ENCODE results near the gene RPN2.
A peak's percentile ranks its signal among the peaks of the same experiment; 100 is the strongest.

RPN2 gene

GRCh38 chr20:37185686-37186085 is 6.6 kb downstream of the RPN2 start:
- DNase-seq (ENCODE audit: low spot score) = no peak

GRCh38 chr20:37188787-37189186 is 9.7 kb downstream of the RPN2 start:
- no peak for DNase-seq (ENCODE audit: low spot score)

GRCh38 chr20:37189416-37190016 is 10.4 kb downstream of the RPN2 start:
- no peak for DNase-seq (ENCODE audit: low spot score)

DNA sequence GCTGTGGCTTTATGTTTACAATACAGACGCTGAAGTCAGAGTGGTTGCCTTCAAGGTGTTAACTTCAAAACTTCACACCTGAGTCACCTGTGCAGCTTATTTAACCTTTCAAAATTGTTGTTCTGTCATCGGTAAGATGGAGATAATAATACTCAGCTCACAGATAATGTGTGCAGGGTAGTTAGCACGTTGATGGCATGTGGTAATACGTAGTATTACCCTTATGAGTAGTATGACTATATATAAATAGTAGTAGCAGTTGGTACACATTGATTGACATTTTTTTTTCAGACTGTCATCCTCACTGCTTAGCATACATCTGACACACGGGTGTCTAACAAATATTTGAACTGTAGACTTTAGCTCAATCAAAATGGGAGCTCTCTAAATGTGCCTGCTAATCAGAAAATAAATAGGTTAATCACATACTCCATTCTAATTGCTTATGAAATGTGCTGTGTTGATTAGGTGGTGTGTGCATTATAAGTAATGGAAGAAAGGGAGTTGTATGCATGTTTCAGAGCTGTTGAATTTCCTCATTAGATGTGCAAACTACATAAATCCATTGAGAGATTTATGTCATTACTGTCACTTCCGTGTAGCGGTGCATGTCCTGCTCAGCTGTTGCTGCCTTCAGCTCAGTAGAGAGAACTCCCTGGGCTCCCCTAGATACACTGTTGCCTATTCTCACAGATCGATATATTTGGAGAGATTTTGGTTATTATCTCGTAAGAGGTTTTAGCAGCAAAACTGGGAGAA is 11.4 kb downstream of the RPN2 start:
- DNase-seq (ENCODE audit: low spot score) = no peak

- peak; percentile 96 for DNase-seq (ENCODE audit: low spot score)
Measured at GRCh38 chr20:37192137-37192854, 13.2 kb downstream of the RPN2 start.

GRCh38 chr20:37193226-37193625 is 14.1 kb downstream of the RPN2 start:
- DNase-seq (ENCODE audit: low spot score) = peak; percentile 63

GRCh38 chr20:37193821-37194220 is 14.7 kb downstream of the RPN2 start:
- DNase-seq (ENCODE audit: low spot score) = no peak

DNA sequence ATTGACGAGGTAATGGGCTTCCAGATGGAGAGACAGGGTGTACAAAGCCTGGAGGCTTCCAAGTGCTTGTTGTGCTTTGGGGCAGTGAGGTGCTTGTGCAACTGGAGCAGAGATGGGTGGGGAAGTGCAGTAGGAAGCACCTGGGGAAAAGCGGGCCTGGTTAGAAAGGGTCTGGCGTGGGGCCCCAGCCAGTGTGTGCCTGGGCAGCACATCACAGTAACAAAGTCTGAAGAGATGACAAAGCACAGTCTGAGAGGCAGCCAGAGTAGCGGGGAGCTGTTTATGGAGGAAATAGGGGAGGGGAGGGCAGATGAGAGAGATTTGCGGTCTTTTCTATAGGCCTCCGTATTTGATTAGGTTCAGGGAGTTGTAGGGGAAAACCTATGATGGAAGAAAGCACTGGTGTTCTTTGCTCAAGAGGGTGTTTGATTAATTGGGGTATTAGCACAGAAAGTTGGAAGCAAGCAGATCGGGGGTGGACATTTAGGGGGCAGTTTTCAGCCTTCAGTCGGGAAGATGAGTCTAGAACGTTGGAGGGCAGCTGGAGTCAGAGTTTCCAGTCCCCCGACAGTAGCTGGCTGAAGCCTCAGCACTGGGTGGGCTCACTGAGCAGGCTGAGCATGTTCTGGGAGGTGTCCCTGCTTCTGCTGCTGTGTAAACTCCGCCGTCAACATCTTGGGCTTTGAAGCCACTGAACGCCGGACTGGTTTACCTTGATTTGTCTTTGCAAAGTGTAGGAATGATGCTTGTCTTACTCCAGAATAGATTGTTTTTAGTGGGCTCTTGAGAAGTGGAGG is 15.7 kb downstream of the RPN2 start:
- DNase-seq (ENCODE audit: low spot score) = no peak

- DNase-seq (ENCODE audit: low spot score) = no peak
Measured at GRCh38 chr20:37198932-37199660, 20.0 kb downstream of the RPN2 start.

DNA sequence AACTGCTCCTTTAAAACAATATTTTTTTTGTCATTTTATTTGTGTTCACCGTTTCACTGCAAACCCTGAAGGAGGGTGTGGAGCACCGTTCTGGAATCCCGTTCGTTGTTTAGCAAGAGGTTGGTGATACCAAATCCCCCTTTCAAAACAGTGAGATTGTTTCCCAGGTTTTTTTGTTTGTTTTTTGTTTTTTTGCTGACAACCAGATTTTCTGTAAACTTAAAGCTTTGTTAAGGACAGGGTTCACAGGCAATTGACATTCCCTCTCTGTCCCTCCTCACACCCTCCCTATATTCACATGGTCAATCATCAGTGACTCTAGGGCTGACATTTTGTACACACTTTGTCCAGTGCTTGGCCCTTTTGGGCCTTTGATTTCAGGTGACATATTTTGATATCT is 21.2 kb downstream of the RPN2 start:
- no peak for DNase-seq (ENCODE audit: low spot score)

GRCh38 chr20:37200926-37201826 is 22.0 kb downstream of the RPN2 start:
- no peak for DNase-seq (ENCODE audit: low spot score)

DNA sequence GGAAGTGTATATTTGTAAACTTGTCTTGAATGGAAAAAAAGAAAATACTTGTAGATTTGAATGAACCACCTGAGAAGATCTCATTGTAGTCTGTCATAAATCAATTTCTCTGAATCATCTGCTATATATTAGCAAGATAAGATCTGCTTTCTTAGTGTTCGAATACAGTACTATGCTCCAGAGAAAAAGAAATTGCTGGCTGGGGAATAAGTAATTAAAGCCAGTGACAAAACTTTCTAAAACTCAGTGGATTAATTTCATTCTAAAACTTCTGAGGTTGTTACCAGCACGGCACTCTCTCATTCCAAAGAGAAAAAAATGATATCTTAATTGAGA is 22.7 kb downstream of the RPN2 start:
- no peak for DNase-seq (ENCODE audit: low spot score)

- DNase-seq (ENCODE audit: low spot score) = no peak
Measured at GRCh38 chr20:37202267-37202943, 23.3 kb downstream of the RPN2 start.

DNA sequence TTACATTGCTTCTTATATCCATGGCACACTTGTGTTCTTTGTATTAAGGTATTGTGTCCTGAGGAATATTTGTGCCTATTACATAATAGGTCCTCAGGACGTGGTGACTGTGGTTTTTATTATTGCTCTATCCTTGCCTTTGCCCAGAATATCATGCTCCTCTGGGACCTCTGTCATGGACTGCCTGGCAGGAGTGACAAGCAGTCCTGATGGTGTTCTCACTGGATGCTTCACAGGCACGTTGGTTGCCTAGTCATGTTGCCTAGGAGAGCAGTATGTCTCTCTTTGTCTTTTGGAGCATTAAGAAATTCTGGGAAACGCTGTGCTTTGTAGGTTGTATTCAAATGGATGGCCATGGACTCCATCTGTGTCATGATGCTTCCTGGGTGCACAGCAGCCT is 24.9 kb downstream of the RPN2 start:
- DNase-seq (ENCODE audit: low spot score) = no peak

- DNase-seq (ENCODE audit: low spot score) = no peak
Measured at GRCh38 chr20:37205130-37205529, 26.0 kb downstream of the RPN2 start.

DNA sequence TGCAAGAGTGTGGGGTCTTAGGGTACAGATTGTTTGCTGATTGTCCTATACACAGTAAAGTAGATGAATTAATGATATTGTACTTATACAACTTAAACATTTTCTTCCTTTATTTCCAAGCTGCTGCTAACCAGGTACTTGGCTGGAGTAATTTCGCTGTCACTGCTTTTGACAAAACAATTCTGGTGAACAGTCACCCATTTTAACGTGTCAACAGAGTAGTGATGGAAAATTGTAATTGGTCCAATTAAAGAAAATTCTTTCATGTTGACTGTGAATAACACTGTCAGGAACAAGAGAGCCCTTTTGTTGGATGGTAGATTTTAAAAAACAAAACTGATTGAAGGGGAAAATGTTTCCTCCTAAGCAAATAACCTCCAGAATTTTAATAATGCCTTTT is 26.7 kb downstream of the RPN2 start:
- no peak for DNase-seq (ENCODE audit: low spot score)

DNA sequence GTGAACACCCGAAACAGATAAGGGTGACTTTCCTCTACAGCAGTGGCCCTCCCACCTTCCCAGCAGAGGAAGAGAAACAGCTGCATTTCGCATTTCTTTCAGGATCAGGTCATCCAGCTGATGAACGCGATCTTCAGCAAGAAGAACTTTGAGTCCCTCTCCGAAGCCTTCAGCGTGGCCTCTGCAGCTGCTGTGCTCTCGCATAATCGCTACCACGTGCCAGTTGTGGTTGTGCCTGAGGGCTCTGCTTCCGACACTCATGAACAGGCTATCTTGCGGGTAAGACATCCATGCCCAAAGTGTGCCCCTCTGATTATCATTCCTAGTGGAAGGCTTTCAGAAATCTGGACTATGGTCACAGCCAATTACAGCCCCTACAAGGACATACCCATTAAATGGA is 28.0 kb downstream of the RPN2 start:
- no peak for DNase-seq (ENCODE audit: low spot score)

DNA sequence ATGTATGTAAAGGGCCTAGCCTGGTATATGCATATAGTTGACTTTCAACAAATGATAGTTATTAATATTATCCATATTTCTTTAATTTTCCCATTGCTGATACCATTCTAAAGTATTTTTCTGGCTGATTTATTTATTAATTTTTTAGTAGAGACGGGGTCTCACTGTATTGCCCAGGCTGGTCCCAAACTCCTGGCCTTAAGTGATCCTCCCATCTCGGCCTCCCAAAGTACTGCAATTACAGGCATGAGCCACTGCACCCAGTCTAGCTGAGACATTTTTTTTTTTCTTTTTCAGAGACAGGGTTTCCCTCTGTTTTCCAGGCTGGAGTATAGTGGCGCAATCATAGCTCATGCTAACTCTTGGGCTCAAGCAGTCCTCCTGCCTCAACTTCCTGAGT is 30.1 kb downstream of the RPN2 start:
- no peak for DNase-seq (ENCODE audit: low spot score)

- no peak for DNase-seq (ENCODE audit: low spot score)
Measured at GRCh38 chr20:37209661-37210314, 30.7 kb downstream of the RPN2 start.

GRCh38 chr20:37218441-37218840 is 39.3 kb downstream of the RPN2 start:
- DNase-seq (ENCODE audit: low spot score) = no peak

Measured in putamen (tissue), 1 donor.